HG03520 (cell line): ENCODE data around the gene KCNK7.
"Not testable (repeated sequence)": the region's sequence is repeated elsewhere in the genome, so short reads cannot be mapped to it uniquely, and the experiment has no call there.

ENCODE experiments used
- ATAC-seq: cut with Tn5 transposase; IDR thresholded peaks from one replicate; pipeline ENCODE4 v1.9.1; 2021; ENCODE audit warnings: mild to moderate bottlenecking, moderate library complexity; ENCODE audit not compliant: unreplicated experiment

The KCNK7 gene, protein sequence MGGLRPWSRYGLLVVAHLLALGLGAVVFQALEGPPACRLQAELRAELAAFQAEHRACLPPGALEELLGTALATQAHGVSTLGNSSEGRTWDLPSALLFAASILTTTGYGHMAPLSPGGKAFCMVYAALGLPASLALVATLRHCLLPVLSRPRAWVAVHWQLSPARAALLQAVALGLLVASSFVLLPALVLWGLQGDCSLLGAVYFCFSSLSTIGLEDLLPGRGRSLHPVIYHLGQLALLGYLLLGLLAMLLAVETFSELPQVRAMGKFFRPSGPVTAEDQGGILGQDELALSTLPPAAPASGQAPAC

DNA sequence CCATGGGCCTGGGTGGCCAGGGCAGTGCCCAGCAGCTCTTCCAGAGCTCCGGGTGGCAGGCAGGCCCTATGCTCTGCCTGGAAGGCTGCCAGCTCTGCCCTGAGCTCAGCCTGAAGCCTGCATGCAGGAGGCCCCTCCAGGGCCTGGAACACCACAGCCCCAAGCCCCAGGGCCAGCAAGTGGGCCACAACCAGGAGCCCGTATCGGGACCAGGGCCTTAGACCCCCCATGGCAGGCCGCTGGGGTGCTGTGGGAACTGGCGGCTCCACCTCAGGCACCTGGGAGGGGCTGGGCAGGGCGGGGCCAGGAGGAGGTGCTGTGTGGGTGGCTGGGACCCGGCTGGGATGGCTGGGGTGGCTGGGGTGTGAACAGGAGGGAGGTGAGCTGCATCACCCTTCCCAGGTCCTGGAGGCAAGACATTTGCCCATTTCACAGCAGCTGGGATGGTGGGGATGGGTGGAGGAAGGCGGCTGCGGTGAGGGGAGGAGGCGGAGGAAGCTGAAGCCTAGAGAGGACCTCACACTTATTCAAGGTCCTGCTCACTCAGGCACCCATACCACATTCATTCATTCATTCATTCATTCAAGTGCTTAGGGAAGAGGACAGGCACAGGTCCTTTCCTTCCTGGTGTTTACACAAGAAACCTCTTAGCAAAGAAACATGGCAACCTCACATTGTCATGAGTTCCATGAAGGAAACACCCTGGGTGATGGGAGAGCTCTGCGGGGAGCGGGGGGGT lies at the start of gene KCNK7:
KCNK7 (minus strand) TSS at position 258 of the 739 bp plus-strand sequence; CDS start at position 230, 28 bp downstream.
- no peak for ATAC-seq

DNA sequence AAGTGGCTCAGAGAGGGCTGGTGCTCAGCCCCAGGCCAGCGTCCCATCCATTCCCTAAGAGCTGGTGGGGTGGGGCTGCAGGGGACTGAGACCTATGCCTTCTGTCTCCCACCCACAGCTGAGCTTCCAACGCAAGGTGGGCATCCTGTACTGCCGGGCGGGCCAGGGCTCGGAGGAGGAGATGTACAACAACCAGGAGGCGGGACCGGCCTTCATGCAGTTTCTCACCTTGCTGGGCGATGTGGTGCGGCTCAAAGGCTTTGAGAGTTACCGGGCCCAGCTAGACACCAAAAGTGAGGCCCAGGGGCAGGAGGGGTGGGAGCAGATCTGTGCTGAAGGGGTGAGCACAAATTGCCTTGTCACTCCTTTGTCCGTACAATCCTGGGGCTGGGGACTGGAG lies 49.2 kb upstream of the KCNK7 start:
- no peak for ATAC-seq

DNA sequence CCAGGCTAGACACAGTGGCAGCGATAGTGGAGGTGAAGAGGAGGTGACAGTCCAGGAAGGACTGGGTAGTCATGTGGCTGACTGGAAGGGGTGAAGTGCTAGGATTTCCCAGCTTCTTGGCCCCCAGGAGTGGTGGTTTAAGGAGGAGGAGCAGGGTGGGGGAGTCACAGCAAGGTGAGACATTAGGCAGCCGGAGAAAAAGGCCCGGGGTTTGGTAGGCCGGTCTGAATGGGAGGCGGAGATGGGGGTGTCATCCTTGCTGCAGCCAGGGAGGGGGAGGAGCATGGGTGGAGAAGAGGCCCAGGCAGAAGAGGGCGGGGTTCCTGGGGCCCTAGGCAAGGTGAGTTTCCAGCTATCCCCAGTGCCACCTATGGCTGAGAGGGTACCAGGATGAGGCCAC lies 48.4 kb upstream of the KCNK7 start:
- no peak for ATAC-seq

GRCh38 chr11:65642014-65642671 lies 46.5 kb upstream of the KCNK7 start:
- no peak for ATAC-seq

DNA sequence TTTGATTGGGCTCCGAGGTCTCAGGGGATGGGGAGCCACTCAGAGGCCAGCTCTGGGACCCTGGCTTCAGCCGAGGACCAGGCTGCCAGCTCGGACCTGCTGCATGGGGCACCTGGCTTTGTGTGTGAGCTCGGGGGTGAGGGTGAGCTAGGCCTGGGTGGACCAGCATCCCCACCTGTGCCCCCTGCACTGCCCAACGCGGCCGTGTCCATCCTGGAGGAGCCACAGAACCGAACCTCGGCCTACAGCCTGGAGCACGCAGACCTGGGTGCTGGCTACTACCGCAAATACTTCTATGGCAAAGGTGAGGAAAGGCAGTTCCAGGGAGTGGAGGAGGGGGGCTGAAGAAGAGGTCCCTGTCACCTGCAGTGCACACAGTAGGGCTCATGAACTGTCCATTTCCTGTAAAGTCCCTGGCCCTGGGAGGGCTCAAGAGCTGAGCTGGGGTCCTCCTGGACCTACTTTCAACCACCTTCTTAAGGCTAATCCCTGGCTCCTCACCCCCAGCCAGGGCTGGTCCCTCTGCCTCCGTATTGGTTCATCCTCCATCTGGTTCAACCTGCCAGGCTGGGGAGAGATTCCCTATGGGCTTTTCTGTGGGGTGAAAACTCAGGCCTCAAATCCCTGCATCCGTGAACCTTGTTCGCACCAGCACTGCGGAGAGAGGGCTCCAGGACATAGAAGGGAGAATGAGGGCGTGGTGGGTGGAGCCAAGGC lies 45.9 kb upstream of the KCNK7 start:
- ATAC-seq: no peak

- no peak for ATAC-seq
These were observed 45.1 kb upstream of the KCNK7 start for GRCh38 chr11:65640483-65641296.

- ATAC-seq: no peak
These were observed 44.3 kb upstream of the KCNK7 start for GRCh38 chr11:65639623-65640482.

DNA sequence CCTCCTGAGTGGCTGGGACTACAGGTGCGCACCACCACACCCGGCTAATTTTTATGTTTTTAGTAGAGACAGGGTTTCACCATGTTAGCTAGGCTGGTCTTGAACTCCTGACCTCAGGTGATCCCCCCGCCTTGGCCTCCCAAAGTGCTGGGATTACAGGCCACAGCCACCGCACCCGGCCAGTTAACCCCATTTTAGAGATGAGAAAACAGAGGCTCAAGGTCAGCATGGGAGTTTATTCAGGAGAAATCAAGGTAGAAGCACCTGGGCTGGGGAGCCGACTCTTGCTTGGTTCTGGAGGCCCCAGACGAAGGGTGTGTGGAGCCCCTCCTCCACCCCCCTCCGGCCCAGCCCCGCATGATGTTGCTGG lies 43.6 kb upstream of the KCNK7 start:
- ATAC-seq: not testable (repeated sequence)

DNA sequence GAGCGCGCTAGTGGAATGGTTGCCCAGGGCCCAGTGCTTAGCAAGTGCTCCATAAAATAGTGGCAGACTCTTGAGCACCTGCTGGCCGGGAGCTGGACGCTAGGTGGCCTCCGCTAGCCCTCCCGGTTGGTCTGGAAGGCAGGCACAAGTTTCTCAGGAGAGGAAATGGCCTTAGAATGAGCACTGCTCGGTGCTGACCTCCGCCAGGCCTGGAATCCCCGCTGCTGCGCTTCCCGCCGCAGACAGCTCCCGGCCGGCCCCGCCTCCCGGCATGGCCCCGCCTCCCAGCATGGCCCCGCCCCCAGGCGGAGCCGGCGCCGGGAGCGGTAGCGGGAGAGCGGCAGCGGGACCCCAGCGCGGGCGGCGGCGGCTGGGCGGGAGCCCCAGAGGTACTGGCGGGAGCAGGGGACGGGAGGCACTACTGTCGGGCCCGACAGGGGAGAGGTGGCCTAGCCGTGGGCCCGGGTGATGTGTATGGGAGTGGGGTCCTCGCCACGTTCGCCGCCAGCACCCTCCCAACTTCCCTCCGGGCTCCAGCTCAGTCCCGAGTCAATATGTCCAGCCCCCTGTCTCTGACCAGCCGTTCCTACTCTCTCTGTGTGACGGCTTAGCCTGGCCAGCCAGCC lies 42.3 kb upstream of the KCNK7 start, which contains the start of gene SIPA1:
SIPA1 (plus strand) TSS at position 308 of the 626 bp plus-strand sequence. CDS start 2,821 bp downstream, outside the sequence.
- peak; percentile 39 for ATAC-seq

DNA sequence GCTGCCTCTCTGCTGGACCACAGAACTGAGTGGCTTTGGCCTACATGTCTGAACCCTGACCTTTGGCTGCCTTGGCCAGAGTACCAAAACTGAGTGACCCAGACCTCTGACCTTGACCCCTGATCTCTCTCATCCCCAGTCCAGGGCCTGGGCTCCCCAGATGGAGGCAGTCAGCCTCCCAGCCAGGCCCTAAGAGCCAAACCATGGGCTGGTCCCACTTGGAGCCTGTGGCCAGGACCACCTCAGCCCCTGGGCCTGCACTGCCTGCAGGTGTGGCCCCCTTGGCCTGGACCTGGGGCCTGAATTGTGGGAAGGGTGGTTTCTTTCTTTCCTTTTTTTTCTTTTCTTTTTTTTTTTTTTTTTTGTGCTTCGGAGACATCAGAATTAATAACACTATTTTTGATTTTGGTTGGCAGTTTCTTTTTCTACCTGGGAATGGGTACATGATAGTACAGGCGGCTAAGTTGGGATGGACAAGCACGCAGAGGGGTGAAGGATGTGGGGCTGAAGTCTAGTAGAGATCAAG lies 41.5 kb upstream of the KCNK7 start:
- ATAC-seq: no peak

DNA sequence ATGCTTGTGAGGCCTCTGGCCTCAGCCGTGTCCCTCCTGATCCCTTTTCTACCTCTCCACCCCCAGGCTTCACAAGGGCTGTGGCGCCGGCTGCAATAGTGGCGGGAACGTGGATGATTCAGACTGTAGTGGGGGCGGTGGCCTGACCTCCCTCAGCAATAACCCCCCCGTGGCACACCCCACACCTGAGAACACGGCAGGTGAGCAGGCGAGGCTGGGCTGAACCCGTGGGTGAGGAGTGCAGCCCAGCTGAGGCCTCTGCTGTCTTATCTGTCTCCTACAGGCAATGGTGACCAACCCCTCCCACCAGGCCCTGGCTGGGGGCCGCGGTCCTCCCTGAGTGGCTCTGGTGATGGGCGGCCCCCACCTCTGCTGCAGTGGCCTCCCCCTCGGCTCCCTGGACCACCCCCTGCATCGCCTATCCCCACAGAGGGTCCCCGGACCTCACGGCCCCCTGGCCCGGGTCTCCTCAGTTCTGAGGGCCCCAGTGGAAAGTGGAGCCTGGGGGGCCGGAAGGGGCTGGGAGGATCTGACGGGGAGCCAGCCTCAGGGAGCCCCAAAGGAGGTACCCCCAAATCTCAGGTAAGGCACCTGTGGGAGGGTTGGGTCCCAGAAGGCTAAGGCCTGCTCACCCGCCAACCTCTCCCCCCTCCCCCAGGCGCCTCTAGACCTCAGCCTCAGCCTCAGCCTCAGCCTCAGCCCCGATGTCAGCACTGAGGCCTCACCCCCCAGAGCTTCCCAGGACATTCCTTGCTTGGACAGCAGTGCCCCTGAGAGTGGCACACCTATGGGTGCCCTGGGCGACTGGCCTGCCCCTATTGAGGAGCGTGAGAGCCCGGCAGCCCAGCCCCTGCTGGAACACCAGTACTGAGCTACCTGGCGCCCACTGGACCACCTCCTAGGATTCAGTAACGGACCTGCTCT lies 40.8 kb upstream of the KCNK7 start:
- ATAC-seq: no peak

DNA sequence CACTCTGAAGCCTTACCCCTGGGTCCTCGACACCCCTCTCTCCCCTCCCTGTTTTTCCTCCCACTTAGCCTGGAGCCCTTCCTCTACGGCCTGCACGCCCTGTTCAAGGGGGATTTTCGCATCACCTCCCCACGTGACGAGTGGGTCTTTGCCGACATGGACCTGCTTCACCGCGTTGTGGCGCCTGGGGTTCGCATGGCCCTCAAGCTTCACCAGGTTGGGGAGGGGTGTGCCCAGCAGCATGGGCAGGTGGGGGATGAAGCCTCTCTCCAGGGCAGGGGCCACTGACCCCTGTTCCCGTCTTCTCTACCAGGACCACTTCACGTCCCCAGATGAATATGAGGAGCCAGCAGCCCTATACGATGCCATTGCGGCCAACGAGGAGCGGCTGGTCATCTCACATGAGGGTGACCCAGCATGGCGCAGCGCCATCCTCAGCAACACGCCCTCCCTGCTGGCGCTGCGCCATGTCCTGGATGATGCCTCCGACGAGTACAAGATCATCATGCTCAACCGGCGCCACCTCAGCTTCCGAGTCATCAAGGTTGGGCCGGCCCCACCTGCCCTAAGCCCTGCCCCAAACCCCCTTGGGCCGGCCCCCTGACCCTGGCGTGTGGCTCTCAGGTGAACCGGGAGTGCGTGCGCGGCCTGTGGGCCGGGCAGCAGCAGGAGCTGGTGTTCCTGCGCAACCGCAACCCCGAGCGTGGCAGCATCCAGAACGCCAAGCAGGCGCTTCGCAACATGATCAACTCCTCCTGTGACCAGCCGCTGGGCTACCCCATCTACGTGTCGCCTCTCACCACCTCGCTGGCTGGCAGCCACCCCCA lies 39.5 kb upstream of the KCNK7 start:
- no peak for ATAC-seq

DNA sequence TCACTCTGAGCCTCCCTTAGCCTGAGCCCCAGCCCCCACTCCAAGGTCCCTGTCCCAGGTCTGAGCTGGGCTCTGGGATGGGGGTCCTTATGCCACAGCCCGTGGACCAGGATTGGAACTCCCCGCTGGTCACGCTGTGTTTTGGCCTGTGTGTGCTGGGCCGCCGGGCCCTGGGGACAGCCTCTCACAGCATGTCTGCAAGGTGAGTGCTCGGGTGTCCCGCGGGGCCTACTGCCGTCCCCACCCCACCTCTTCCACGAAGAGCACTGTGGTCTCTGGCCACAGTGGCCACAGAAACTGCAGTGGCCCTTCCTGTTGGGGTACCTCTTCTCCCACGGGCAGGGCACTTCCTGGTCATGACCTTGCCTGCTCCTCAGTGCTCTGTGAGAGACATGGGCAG lies 38.8 kb upstream of the KCNK7 start:
- ATAC-seq: no peak

- no peak for ATAC-seq
These were observed 38.5 kb upstream of the KCNK7 start for GRCh38 chr11:65634109-65634436.

DNA sequence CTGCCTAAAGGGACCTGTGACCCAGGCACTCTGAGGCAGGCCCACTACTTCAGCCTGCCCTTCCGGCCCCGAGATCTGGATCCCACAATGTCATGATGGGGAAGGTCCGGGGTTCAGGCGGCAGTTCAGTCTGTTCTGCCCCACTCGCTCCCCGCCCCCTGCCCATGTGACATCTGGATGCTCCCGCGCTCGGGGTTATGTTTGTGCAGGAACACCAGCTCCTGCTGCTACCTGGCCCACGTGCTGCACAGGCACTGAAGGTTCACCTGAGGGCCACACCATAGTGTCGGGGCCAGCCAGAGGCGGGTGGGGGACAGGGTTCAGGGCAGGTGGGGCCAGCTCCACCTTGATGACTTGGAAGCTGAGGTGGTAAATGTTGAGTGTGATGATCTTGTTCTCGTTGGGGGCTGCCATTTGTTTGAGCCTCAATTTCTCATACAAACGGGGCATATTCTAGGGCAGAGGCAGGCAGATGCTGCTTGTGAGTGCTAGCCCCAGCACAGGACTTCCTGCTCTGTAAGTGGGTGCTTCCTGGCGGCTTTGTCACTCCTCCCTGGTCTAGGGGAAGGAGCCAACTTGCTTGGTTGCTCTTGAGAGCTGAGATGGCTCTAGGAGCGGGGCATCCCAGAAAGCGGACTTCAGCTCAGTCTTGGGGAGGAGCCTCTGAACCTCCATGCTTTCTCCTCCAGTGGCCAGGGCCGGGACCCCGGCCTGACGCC lies 37.9 kb upstream of the KCNK7 start:
- no peak for ATAC-seq

DNA sequence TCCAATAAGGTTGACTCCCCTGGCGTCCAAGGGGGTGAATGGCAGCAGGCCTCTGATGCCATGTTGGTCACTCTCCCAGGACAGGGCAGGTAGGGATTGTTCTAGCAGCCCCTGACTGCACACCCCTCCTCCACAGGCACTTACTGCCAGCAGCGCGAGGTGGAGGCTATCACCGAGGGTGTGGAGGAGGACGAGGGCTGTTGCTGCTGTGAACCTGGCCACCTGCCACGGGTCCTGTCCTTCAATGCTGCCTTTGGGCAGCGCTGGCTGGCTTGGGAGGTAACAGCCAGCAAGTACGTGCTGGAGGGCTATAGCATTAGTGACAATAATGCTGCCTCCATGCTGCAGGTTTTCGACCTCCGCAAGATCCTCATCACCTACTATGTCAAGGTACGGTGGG lies 34.6 kb upstream of the KCNK7 start:
- no peak for ATAC-seq
